A673 (cell line): ENCODE measurements around the gene EPB41L4B.

Experiments used
- EZH2 ChIP-seq: fragments of 200-600 bp; sonication (generic); IDR thresholded peaks from 2 replicates; pipeline ENCODE4 v1.6.1; 2017; ENCODE audit warnings: borderline replicate concordance, low read depth, mild to moderate bottlenecking, mixed read lengths, antibody characterized with exemption, low read length; ENCODE audit not compliant: poor library complexity, severe bottlenecking
- TF ChIP-seq, protein P1 (sequence below): fragments of 300-800, 200-600 bp; sonication (generic); conservative IDR thresholded peaks from 2 replicates; pipeline ENCODE4 v1.5.1; 2017; ENCODE audit warnings: low read depth, mild to moderate bottlenecking, antibody characterized with exemption, low read length, moderate library complexity, mixed read lengths

DNA sequence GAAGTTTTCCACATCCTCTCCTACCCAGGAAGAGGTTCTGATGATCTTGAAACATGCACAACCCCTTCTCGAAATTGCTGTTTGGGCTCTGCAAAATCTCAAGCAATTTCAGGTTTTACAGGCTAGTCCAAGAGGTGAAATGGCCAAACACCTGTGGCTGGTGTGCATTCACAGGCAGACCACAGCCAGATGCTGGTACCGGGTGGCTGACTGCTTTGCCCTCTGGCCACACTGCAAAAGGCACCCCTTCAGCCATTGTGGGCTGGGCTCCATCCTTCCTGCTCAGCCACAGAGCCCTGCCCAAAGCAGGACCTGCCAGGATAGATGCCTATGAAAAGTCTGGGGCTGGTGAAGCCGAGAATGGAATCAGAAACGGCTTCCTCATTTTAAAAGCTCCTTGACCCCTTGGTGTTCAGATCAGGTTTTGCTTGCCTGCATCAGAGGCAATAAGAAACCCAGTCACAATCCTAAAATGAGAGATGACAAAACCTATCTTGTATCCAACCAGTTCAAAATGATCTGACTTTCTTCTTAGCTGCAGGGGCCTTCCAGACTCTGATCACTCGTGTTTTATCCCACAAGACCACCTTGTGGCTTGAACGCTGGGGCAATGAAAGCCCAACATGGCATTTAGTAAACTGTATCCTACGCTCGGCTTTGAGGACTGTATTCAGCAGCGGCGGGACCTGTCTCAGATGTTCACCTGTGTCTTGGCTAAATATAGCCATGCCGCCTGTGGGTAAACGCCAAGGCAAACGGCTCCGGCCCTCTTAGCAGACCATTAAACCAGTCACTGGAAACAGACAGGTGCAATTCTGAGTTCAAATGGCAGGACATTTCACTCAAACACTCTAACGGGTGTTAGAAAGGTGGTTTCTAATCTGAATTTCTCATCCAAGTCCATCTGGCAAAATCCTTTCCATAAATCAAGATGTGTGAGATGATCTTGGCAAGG lies 49.6 kb downstream of the EPB41L4B start:
- TF ChIP-seq, protein P1, sequence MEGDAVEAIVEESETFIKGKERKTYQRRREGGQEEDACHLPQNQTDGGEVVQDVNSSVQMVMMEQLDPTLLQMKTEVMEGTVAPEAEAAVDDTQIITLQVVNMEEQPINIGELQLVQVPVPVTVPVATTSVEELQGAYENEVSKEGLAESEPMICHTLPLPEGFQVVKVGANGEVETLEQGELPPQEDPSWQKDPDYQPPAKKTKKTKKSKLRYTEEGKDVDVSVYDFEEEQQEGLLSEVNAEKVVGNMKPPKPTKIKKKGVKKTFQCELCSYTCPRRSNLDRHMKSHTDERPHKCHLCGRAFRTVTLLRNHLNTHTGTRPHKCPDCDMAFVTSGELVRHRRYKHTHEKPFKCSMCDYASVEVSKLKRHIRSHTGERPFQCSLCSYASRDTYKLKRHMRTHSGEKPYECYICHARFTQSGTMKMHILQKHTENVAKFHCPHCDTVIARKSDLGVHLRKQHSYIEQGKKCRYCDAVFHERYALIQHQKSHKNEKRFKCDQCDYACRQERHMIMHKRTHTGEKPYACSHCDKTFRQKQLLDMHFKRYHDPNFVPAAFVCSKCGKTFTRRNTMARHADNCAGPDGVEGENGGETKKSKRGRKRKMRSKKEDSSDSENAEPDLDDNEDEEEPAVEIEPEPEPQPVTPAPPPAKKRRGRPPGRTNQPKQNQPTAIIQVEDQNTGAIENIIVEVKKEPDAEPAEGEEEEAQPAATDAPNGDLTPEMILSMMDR = no peak
- TF ChIP-seq EZH2 = no peak
